T-helper 17 cell (primary cell): Measurements from ENCODE around the gene YJEFN3. TPM values are rescaled to one million over a fixed set of nuclear protein-coding genes. Genes with fewer than 3 reads are reported as not detected.
A peak's percentile ranks its signal among the peaks of the same experiment; 100 is the strongest.

ENCODE experiments used
- ATAC-seq: fragments of 150-1000 bp; cut with Tn5 transposase; 2 replicates; pipeline ENCODE4 v1.10.0; 2021; ENCODE audit warnings: mild to moderate bottlenecking, moderate library complexity
- DNase-seq, 3 donors: peaks; one replicate each; pipeline versions ENCODE4 v3.0.0 to v3.0.0-alpha.2; 2020 to 2021
- H3K9me3 ChIP-seq: one replicate; pipeline ENCODE4 v1.7.0; 2013; ENCODE audit warnings: low read length, mild to moderate bottlenecking; ENCODE audit not compliant: control insufficient read depth, poor library complexity, severe bottlenecking
- H3K27ac Mint-ChIP-seq: one replicate; pipeline ENCODE4 v1.8.0; 2022; ENCODE audit warnings: mild to moderate bottlenecking, moderate library complexity, mixed read lengths
- H3K27me3 Mint-ChIP-seq: one replicate; pipeline ENCODE4 v1.8.0; 2022; ENCODE audit warnings: mixed read lengths
- H3K36me3 Mint-ChIP-seq: one replicate; pipeline ENCODE4 v1.8.0; 2022; ENCODE audit warnings: low read depth, mixed read lengths
- H3K4me1 Mint-ChIP-seq: one replicate; pipeline ENCODE4 v1.8.0; 2022; ENCODE audit warnings: mild to moderate bottlenecking, mixed read lengths
- H3K4me3 Mint-ChIP-seq: one replicate; pipeline ENCODE4 v1.8.0; 2022; ENCODE audit warnings: mild to moderate bottlenecking, moderate library complexity, mixed read lengths
- total RNA-seq, 4 donors: library from RNA in 2 of 4; stranded (reverse) in 2 of 4; gene quantifications; one replicate each; pipeline ENCODE4 v1.2.3 and lab custom pipeline; 2022 to 2026

Gene YJEFN3
- total RNA-seq, 2 donors from 2014 or later = 3.0 to 6.1 TPM

- Mint-ChIP-seq H3K4me1 (peaks cover 11% of the 10 kb centered on the region), H3K36me3 (no peaks in the 10 kb centered on the region), H3K27ac (peak overlapping the region; percentile 94), H3K4me3 (peak overlapping the region; percentile 55), H3K27me3 (no peaks in the 10 kb centered on the region)
- no peaks in the 10 kb centered on the region for H3K9me3 ChIP-seq
- ATAC-seq (no peak), DNase-seq (no peak)
Observed at GRCh38 chr19:19517235-19517619, 11.5 kb upstream of the YJEFN3 start.

GRCh38 chr19:19520989-19521388 lies 7.7 kb upstream of the YJEFN3 start:
- H3K4me3 Mint-ChIP-seq = no peak overlapping the region
- H3K27ac Mint-ChIP-seq = no peak overlapping the region
- peaks cover 10% of the 10 kb centered on the region for H3K4me1 Mint-ChIP-seq
- H3K36me3 Mint-ChIP-seq = no peaks in the 10 kb centered on the region
- no peak for ATAC-seq
- H3K27me3 Mint-ChIP-seq = no peaks in the 10 kb centered on the region
- DNase-seq = no peak
- H3K9me3 ChIP-seq = no peaks in the 10 kb centered on the region

GRCh38 chr19:19523177-19523576 lies 5.5 kb upstream of the YJEFN3 start:
- H3K27me3 Mint-ChIP-seq = no peaks in the 10 kb centered on the region
- no peaks in the 10 kb centered on the region for H3K36me3 Mint-ChIP-seq
- no peak overlapping the region for H3K27ac Mint-ChIP-seq
- ATAC-seq = no peak
- H3K4me3 Mint-ChIP-seq = no peak overlapping the region
- no peak for DNase-seq
- H3K9me3 ChIP-seq = no peaks in the 10 kb centered on the region
- H3K4me1 Mint-ChIP-seq = peaks cover 8% of the 10 kb centered on the region

GRCh38 chr19:19524053-19524452 lies 4.7 kb upstream of the YJEFN3 start:
- Mint-ChIP-seq H3K27me3 (no peaks in the 10 kb centered on the region), H3K36me3 (no peaks in the 10 kb centered on the region), H3K4me1 (peaks cover 8% of the 10 kb centered on the region)

GRCh38 chr19:19525611-19526380 lies 2.9 kb upstream of the YJEFN3 start:
- Mint-ChIP-seq H3K36me3 (no peaks in the 10 kb centered on the region), H3K27ac (no peak overlapping the region), H3K27me3 (no peaks in the 10 kb centered on the region), H3K4me3 (no peak overlapping the region), H3K4me1 (no peaks in the 10 kb centered on the region)
- DNase-seq (no peak), ATAC-seq (no peak)
- no peaks in the 10 kb centered on the region for H3K9me3 ChIP-seq

More at GRCh38 chr19:19524053-19524452, 4.7 kb upstream of the YJEFN3 start:
- H3K4me3 Mint-ChIP-seq = no peak overlapping the region
- peak overlapping the region; percentile 72 for H3K27ac Mint-ChIP-seq
- no peaks in the 10 kb centered on the region for H3K9me3 ChIP-seq
- no peak for DNase-seq
- no peak for ATAC-seq

- H3K36me3 Mint-ChIP-seq = no peaks in the 10 kb centered on the region
- DNase-seq (no peak), ATAC-seq (no peak)
- H3K4me3 Mint-ChIP-seq = no peak overlapping the region
- H3K27ac Mint-ChIP-seq = no peak overlapping the region
- H3K4me1 Mint-ChIP-seq = no peaks in the 10 kb centered on the region
- H3K9me3 ChIP-seq = no peaks in the 10 kb centered on the region
- no peaks in the 10 kb centered on the region for H3K27me3 Mint-ChIP-seq
Observed at GRCh38 chr19:19526581-19527370, 1.9 kb upstream of the YJEFN3 start.

- ATAC-seq (no peak), DNase-seq (no peak)
- H3K27me3 Mint-ChIP-seq = no peaks in the 10 kb centered on the region
- peaks cover 3% of the 10 kb centered on the region for H3K4me1 Mint-ChIP-seq
- no peak overlapping the region for H3K27ac Mint-ChIP-seq
- no peak overlapping the region for H3K4me3 Mint-ChIP-seq
- no peaks in the 10 kb centered on the region for H3K36me3 Mint-ChIP-seq
- H3K9me3 ChIP-seq = no peaks in the 10 kb centered on the region
Observed at GRCh38 chr19:19527371-19527656, 1.4 kb upstream of the YJEFN3 start.

GRCh38 chr19:19527674-19528625 lies 761 bp upstream of the YJEFN3 start:
- Mint-ChIP-seq H3K36me3 (no peaks in the 10 kb centered on the region), H3K27me3 (no peaks in the 10 kb centered on the region), H3K4me1 (peaks cover 3% of the 10 kb centered on the region), H3K4me3 (no peak overlapping the region), H3K27ac (no peak overlapping the region)
- no peak for DNase-seq
- ATAC-seq = no peak
- no peaks in the 10 kb centered on the region for H3K9me3 ChIP-seq

GRCh38 chr19:19529783-19530422 lies 1.2 kb downstream of the YJEFN3 start:
- H3K4me3 Mint-ChIP-seq = peak overlapping the region; percentile 15
- no peaks in the 10 kb centered on the region for H3K9me3 ChIP-seq
- DNase-seq (no peak), ATAC-seq (no peak)
- H3K4me1 Mint-ChIP-seq = peaks cover 9% of the 10 kb centered on the region
- no peaks in the 10 kb centered on the region for H3K27me3 Mint-ChIP-seq
- no peaks in the 10 kb centered on the region for H3K36me3 Mint-ChIP-seq
- H3K27ac Mint-ChIP-seq = peak overlapping the region; percentile 45

GRCh38 chr19:19530423-19530804 lies 1.7 kb downstream of the YJEFN3 start:
- Mint-ChIP-seq H3K36me3 (no peaks in the 10 kb centered on the region), H3K27me3 (no peaks in the 10 kb centered on the region)
- ATAC-seq = no peak

GRCh38 chr19:19530889-19531288 lies 2.2 kb downstream of the YJEFN3 start:
- no peak overlapping the region for H3K4me3 Mint-ChIP-seq
- ATAC-seq (no peak), DNase-seq (no peak)
- peaks cover 9% of the 10 kb centered on the region for H3K4me1 Mint-ChIP-seq
- peak overlapping the region; percentile 45 for H3K27ac Mint-ChIP-seq
- H3K36me3 Mint-ChIP-seq = no peaks in the 10 kb centered on the region
- no peaks in the 10 kb centered on the region for H3K27me3 Mint-ChIP-seq
- no peaks in the 10 kb centered on the region for H3K9me3 ChIP-seq

More at GRCh38 chr19:19530423-19530804, 1.7 kb downstream of the YJEFN3 start:
- Mint-ChIP-seq H3K27ac (peak overlapping the region; percentile 45), H3K4me3 (no peak overlapping the region), H3K4me1 (peaks cover 9% of the 10 kb centered on the region)
- no peaks in the 10 kb centered on the region for H3K9me3 ChIP-seq
- no peak for DNase-seq

- Mint-ChIP-seq H3K4me1 (peaks cover 14% of the 10 kb centered on the region), H3K36me3 (no peaks in the 10 kb centered on the region), H3K4me3 (peak overlapping the region; percentile 57), H3K27me3 (no peaks in the 10 kb centered on the region), H3K27ac (peak overlapping the region; percentile 39)
- H3K9me3 ChIP-seq = no peaks in the 10 kb centered on the region
- DNase-seq (peak; percentile 75 to 91 (median 86)), ATAC-seq (peak; percentile 82)
Observed at GRCh38 chr19:19531951-19532805, 3.5 kb downstream of the YJEFN3 start.
